PC-9 (cell line): ENCODE data around the gene ZC3H6. TPM values are rescaled to one million over a fixed set of nuclear protein-coding genes. Genes with fewer than 3 reads are reported as not detected.

Experiments used
- BruUV-seq: library from RNA; stranded (reverse); fragments of 400-500 nt; replicated peaks from 2 replicates; lab custom pipeline; 2021; lab: Mats Ljungman, UMichigan
- CTCF ChIA-PET: fragments of 300-600 bp; sonication (Branson Sonifier 250); formaldehyde crosslinking; loops from one replicate; lab custom pipeline; 2022; ENCODE audit warnings: antibody characterized with exemption; lab: Charles Lee
- POLR2A ChIA-PET: fragments of 300-600 bp; sonication (Branson Sonifier 250); formaldehyde crosslinking; loops from one replicate; lab custom pipeline; 2022; ENCODE audit warnings: antibody characterized with exemption; ENCODE audit not compliant: unreplicated experiment; lab: Charles Lee
- DNase-seq, 2 experiments: peaks; one replicate each; pipeline versions ENCODE4 v3.0.0 to v3.0.0-alpha.2; 2015 to 2022; ENCODE audit warnings: mixed read lengths in 1 of 2
- H2AFZ ChIP-seq: fragments of 200-600 bp; sonication (generic); 2 replicates; pipeline ENCODE4 v1.8.1; 2017; ENCODE audit warnings: antibody characterized with exemption
- H3F3A ChIP-seq: fragments of 200-600 bp; sonication (generic); 2 replicates; pipeline ENCODE4 v1.8.1; 2017; ENCODE audit warnings: antibody characterized with exemption, mild to moderate bottlenecking, low read depth; ENCODE audit not compliant: insufficient read depth
- H3K27ac ChIP-seq: fragments of 200-600 bp; sonication (generic); 2 replicates; pipeline ENCODE4 v1.6.1; 2016; ENCODE audit warnings: mixed run types
- H3K27me3 ChIP-seq: fragments of 200-600 bp; sonication (generic); 2 replicates; pipeline ENCODE4 v1.6.1; 2016; ENCODE audit warnings: low read depth, mixed run types; ENCODE audit not compliant: insufficient read depth
- H3K36me3 ChIP-seq: fragments of 200-600 bp; sonication (generic); 2 replicates; pipeline ENCODE4 v1.6.1; 2016; ENCODE audit warnings: low read depth, mixed run types
- H3K4me1 ChIP-seq: fragments of 200-600 bp; sonication (generic); replicated peaks from 2 replicates; pipeline ENCODE4 v1.6.1; 2016; ENCODE audit warnings: mixed run types; ENCODE audit not compliant: insufficient read depth
- H3K4me2 ChIP-seq: fragments of 200-600 bp; sonication (generic); 2 replicates; pipeline ENCODE4 v1.6.1; 2017; ENCODE audit warnings: mixed run types
- H3K4me3 ChIP-seq: fragments of 200-600 bp; sonication (generic); 2 replicates; pipeline ENCODE4 v1.6.1; 2016; ENCODE audit warnings: mixed run types
- H3K79me2 ChIP-seq: fragments of 200-600 bp; sonication (generic); 2 replicates; pipeline ENCODE4 v1.6.1; 2017; ENCODE audit warnings: low read depth, mixed run types
- H3K9me2 ChIP-seq: fragments of 200-600 bp; sonication (generic); 2 replicates; pipeline ENCODE4 v1.8.1; 2017; ENCODE audit warnings: mild to moderate bottlenecking; ENCODE audit not compliant: insufficient read depth
- H3K9me3 ChIP-seq: fragments of 200-600 bp; sonication (generic); 2 replicates; pipeline ENCODE4 v1.8.1; 2016; ENCODE audit warnings: low read depth; ENCODE audit not compliant: insufficient read depth
- H4K20me1 ChIP-seq: fragments of 200-600 bp; sonication (generic); 2 replicates; pipeline ENCODE4 v1.8.1; 2017; ENCODE audit not compliant: insufficient read depth
- CTCF ChIP-seq: fragments of 200-600 bp; sonication (generic); conservative IDR thresholded peaks from 2 replicates; pipeline ENCODE4 v1.6.1; 2017; ENCODE audit warnings: mixed run types, antibody characterized with exemption, mild to moderate bottlenecking, moderate library complexity
- EZH2 ChIP-seq: fragments of 200-600 bp; sonication (generic); IDR thresholded peaks from 2 replicates; pipeline ENCODE4 v1.8.0; 2017; ENCODE audit warnings: antibody characterized with exemption, low read depth
- intact Hi-C: fragments of 100-400 bp; cut with micrococcal nuclease; formaldehyde crosslinking; loops from one replicate; pipeline ENCODE4 v1.10.0; 2022; ENCODE audit not compliant: unreplicated experiment
- total RNA-seq: library from RNA; stranded (reverse); gene quantifications from 2 replicates; pipeline ENCODE4 v1.2.3, GENCODE V29; 2021

ZC3H6 gene
- total RNA-seq, 1 experiment from 2014 or later, result 9.1 TPM

- Histone ChIP-seq H3K27me3 (no peaks in the 10 kb centered on the region), H4K20me1 (no peaks in the 10 kb centered on the region), H3K9me2 (no peaks in the 10 kb centered on the region), H3K4me3 (no peak overlapping the region), H3K79me2 (no peaks in the 10 kb centered on the region), H3K9me3 (no peaks in the 10 kb centered on the region), H3K36me3 (peaks cover 11% of the 10 kb centered on the region), H3F3A (no peaks in the 10 kb centered on the region), H3K27ac (no peak overlapping the region), H3K4me2 (no peak overlapping the region), H2AFZ (no peak overlapping the region), H3K4me1 (no peaks in the 10 kb centered on the region)
- no peak for DNase-seq
- ChIA-PET CTCF (no interaction called here), POLR2A (no interaction called here)
- no TSS peak for BruUV-seq
- intact Hi-C loops, result no loop called here
- no peak for TF ChIP-seq EZH2
- no peak for TF ChIP-seq CTCF
Measured at GRCh38 chr2:112243233-112243632, 32.2 kb upstream of the ZC3H6 start.

GRCh38 chr2:112244854-112245253 lies 30.5 kb upstream of the ZC3H6 start:
- ChIA-PET CTCF (no interaction called here), POLR2A (no interaction called here)
- H3K36me3 ChIP-seq, result peaks cover 11% of the 10 kb centered on the region

GRCh38 chr2:112251271-112251670 lies 24.1 kb upstream of the ZC3H6 start:
- no TSS peak for BruUV-seq
- Histone ChIP-seq H3K4me3 (no peak overlapping the region), H3F3A (no peaks in the 10 kb centered on the region), H3K4me2 (no peak overlapping the region), H3K4me1 (0 out of 2 replicates have a peak, but pooled peaks cover 5% of the 10 kb centered on the region), H3K27ac (no peak overlapping the region), H4K20me1 (no peaks in the 10 kb centered on the region), H3K36me3 (peaks cover 5% of the 10 kb centered on the region), H3K27me3 (no peaks in the 10 kb centered on the region), H3K79me2 (peaks cover 38% of the 10 kb centered on the region), H3K9me2 (no peaks in the 10 kb centered on the region), H2AFZ (no peak overlapping the region), H3K9me3 (no peaks in the 10 kb centered on the region)
- CTCF ChIA-PET, result interaction anchor here (0.5 kb wide), 1 partner anchor 107 kb away, joined by 4 read pairs; no protein-coding TSS in a partner anchor
- no peak for DNase-seq
- intact Hi-C loops, result loop anchor here (10.0 kb wide), 3 partner anchors 184 to 366 kb away; partner anchors contain the start of genes ANAPC1, RGPD8 and TMEM87B
- TF ChIP-seq EZH2, result no peak
- TF ChIP-seq CTCF, result no peak
- POLR2A ChIA-PET, result no interaction called here

More at GRCh38 chr2:112244854-112245253, 30.5 kb upstream of the ZC3H6 start:
- Histone ChIP-seq H3K4me1 (no peaks in the 10 kb centered on the region), H3K9me3 (no peaks in the 10 kb centered on the region), H3K27me3 (no peaks in the 10 kb centered on the region), H3K27ac (no peak overlapping the region), H3K9me2 (no peaks in the 10 kb centered on the region), H3K4me3 (no peak overlapping the region), H3F3A (no peaks in the 10 kb centered on the region), H4K20me1 (no peaks in the 10 kb centered on the region), H3K4me2 (no peak overlapping the region), H2AFZ (no peak overlapping the region), H3K79me2 (no peaks in the 10 kb centered on the region)
- intact Hi-C loops, result no loop called here
- no TSS peak for BruUV-seq
- TF ChIP-seq CTCF, result no peak
- TF ChIP-seq EZH2, result no peak
- no peak for DNase-seq
